HG03135 (cell line): ENCODE results near the gene SULT1A1.
"Not testable (repeated sequence)": the region's sequence is repeated elsewhere in the genome, so short reads cannot be mapped to it uniquely, and the experiment has no call there.

Source experiments
- ATAC-seq: cut with Tn5 transposase; IDR thresholded peaks from one replicate; pipeline ENCODE4 v1.9.1; 2021; ENCODE audit warnings: mild to moderate bottlenecking, moderate library complexity; ENCODE audit not compliant: unreplicated experiment

Gene SULT1A1

DNA sequence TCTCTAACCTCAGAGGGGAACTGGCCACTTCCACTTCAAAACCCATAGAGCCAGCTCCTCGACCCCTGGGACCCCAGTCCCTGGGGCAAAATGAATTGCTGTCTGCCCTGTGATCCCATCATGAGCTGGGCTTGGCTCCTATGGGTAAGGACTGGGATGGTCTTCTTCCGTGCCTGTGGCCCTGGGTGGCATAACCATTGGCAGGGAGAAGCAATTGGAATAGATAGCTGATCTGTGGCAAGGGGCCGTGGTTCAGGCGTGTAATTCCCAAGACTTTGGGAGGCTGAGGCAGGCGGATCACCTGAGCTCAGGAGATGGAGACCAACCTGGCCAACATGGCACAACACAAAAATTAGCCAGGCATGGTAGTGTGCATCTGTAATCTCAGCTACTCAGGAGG is 17.3 kb downstream of the SULT1A1 start:
- no peak for ATAC-seq

GRCh38 chr16:28591355-28591754 is 18.5 kb downstream of the SULT1A1 start:
- ATAC-seq: no peak

GRCh38 chr16:28590384-28591340 is 19.2 kb downstream of the SULT1A1 start:
- ATAC-seq: no peak

DNA sequence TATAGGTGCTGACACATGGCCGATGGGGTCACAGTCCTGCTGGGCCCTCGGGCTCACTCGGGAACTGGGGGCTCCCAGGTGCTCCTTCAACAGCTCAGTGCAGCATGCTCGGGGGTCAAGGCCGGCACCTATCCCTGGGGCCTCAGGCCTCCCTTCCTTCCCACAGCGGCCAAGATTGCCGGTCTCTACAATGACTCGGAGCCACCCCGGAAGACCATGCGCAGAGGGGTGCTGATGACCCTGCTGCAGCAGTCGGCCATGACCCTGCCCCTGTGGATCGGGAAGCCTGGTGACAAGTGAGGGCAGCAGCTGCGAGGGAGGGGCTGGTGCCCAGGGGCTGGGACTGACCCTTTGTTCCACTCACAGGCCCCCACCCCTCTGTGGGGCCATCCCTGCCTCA is 19.9 kb downstream of the SULT1A1 start:
- ATAC-seq: no peak

GRCh38 chr16:28589069-28589468 is 20.8 kb downstream of the SULT1A1 start:
- ATAC-seq: no peak

DNA sequence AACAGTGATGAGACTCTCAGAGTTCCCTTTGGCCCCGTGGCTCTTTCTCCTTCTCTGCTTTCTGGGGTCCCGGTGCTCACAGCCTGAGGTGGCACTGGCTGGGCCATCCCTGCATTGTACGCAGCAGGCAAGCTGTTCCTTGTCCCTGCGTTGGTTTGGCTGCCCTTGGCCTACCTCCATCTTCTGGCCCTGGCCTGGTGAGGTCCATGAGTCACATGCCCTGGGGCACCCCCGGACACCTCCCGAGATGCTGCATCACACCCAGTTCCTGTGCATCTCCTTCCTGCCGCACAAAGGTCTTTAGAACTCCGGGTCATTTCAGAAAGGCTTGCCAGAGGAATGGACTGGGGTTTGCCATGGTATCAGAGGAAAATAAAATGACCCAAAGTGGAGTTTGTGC is 22.5 kb downstream of the SULT1A1 start:
- ATAC-seq: no peak

DNA sequence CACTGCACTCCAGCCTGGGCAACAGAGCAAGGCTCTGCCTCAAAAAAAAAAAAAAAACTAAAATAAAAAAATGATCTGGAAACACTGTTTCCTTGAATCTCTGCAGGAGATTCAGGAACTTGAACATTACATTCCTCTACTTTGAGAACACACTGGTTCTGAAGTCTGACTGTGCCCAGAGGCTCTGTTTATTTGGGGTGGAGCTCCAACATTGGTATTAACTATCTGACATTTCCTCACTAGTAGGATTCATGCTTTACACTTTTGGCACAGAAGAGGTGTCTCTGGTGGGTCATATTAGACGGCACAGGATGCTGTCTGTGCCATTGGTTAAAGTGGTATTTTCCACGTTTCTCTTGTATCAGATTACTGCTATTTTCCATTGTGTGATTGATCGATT is 23.4 kb downstream of the SULT1A1 start:
- no peak for ATAC-seq

- ATAC-seq: no peak
These were observed 24.2 kb downstream of the SULT1A1 start for GRCh38 chr16:28585674-28586073.

DNA sequence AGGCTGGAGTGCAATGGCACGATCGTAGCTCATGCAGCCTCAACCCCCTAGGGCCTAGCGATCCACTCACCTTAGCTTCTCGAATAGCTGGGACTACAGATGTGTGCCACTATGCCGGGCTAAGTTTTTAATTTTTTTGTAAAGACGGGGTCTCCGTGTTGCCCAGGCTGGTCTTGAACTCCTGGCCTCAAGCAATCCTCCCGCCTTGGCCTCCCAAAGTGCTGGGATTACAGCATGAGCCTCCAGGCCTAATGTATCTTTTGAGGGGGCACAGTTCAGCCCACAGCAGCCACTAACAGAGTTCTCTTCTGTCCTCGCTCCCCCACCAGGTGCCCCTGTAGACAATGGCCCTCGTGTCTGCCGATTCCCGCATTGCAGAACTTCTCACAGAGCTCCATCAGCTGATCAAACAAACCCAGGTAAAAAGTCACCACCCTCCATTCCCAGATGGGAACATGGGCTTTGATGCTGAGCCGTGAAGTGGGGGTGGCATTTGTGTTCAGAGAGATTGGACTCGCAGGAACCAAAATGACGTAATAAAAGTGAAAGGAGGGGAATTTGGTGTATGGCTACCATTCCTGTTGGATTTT is 29.0 kb downstream of the SULT1A1 start:
- ATAC-seq: no peak

DNA sequence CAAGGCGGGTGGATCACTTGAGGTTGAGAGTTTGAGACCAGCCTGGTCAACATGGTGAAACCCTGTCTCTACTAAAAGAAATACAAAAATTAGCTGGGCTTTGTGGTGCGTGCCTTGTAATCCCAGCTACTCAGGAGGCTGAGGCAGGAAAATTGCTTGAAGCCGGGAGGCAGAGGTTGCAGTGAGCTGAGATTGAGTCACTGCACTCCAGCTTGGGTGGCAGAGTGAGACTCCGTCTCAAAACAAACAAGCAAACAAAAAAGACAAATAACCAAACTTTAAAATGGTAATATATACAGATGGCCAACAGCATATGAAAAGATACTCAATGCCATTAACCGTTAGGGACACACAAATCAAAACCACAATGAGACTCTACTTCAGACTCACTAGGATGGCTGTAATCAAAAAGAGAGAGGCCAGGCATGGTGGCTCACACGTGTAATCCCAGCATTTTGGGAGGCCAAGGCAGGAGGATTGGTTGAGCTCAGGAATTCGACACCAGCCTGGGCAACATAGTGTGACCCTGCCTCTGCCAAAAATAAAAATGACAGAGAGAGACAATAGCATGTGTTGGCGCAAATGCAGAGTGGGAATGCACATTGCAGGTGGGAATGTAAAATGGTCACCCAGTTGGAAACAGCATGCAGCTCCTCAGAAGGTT is 34.3 kb downstream of the SULT1A1 start:
- ATAC-seq: no peak

DNA sequence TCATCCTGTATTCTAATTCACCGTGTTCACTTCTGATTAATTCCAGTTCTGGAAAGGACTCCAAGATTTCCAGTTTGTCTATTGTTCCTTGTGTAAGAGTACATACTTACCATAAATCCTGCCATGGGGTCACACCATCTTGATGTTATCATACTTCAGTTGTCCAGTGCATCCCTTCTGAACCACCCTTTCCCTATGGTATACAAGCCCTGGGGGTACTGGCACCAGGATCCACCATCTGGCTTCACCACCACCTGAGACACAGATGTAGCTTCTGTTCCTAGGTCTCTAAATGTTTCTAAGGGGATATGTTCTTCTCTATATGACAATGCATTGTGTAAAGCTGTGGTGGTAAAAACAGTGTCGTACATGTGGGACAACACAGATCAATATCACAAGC is 34.9 kb downstream of the SULT1A1 start:
- ATAC-seq: no peak

DNA sequence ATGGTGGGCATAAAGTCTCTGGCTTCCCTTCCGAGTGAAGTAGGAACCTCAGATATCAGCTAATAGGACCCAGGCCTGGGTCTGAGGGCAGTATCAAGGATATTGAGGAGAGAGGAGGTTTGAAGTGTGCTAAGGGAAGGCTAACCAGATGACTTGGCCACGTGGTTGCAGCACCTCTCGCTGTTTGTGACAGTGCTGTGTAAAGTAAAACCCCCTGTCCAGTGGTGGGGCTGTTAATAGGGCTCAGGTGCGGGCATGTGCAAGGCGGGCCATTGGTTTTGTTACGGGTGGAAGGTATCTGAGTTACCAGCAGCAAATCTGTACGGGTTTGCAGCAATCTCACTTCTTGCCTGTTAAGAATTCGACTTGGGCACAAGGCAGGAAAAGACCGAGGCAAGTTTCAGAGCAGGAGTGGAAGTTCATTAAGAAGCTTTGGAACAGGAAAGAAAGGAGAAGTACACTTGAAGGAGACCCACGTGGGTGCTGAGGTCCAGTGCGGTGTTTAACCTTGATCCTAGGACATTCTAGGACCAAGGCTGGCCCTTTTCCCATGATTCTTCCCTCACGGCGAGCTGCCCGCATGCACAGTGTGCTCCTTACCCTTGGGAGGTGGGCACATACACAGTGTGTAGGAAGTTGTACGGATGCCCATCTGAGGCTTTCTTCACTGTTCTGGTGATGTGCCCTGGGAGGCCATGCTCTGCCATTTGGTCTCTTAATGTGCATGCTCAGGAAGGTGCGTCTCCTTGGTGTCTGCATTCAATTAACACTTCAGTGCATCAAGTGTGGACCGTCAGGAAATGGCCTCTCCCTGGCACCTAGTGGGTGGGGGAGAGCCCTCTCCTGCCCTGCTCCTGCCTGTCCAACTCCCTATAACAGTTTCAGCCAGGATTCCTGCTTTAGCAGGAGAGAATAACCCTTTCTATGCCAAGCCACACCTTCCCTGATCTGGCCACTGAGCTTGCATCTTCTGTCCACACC is 35.8 kb downstream of the SULT1A1 start:
- no peak for ATAC-seq

DNA sequence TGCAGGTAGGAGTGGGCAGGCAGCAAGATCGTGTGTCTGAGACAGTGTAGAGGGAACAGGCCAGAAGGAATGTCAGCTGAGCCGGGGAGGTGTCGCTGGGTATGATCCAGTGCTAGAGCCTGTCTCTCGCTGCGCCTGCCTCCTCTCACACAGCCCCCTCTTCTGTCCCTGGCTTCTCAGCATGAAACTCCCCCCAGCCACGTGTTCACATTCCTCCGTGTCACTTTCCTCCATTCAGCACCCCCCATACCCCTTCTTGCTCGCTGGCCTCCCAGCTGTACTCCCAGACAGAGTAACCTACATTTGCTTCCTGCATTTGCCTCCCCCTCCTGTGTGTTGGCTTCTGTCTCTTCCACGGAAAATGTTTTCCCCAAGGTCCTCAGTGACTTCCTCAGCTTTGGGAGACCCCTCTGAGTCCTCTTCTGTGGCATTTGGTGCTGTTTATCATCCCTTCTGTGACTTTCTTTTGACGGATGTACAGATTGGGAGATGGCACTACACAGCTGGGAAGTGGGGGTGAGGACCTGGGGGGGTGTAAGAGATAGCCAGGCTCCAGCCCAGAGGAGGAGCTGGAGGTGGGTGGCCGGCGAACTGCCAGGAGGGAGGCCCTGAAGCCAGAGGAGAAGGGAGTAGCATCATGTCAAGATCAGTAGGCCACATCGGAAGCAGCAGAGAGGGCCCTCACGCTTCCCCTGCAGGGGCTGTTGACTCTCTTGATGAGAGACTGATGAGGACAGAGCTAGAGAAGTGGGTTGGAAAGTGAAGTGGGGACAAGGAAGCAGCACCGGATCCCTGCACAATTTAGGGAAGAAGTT is 36.9 kb downstream of the SULT1A1 start:
- ATAC-seq: no peak

DNA sequence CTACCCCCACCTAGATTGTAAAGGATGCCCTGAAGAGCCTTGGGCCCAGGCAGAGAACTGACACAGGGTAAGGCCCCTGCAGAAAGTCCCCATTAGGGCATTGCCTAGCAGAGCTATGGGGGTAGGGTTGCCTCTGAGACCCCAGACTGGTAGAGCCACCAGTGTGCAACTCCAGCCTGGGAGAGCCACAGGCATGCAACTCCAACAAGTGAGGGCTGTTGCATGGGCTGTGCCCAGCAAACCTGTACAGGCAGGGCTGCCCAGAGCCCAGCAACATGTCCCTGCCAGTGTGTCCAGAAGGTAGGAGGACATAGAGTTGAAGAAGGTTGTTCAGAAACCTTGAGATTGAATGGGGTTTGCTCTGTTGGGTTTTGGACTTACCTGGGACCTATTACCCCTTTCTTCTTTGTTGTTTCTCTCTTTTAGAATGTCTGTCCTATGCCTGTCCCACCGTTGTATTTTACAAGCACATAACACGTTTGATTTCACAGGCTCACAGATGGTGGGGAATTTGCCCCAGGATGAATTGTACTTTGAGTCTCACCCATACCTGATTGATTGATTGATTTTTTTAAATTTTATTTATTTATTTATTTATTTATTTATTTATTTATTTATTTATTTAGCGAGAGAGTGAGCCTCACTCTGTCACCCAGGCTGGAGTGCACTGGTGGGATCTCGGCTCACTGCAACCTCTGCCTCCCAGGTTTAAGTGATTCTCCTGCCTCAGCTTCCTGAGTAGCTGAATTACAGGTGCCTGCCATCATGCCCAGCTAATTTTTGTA is 39.7 kb downstream of the SULT1A1 start:
- no peak for ATAC-seq

DNA sequence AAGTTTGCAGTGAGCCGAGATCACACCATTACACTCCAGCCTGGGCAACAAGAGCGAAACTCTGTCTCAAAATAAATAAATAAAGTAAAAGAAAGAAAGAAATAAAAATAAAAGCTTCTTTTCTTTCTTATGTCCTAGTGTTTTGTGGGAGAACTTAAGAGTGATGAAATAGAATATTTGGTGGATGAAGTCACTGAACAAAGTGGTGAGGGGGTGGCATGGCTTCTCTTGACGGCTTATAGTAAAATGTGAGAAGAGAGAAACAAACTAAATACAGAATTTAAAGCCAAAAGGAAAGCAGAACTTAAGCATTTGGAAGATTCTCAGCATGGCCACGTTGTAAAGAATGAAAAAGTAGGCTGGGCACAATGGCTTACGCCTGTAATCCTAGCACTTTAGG is 40.8 kb downstream of the SULT1A1 start:
- ATAC-seq: no peak

DNA sequence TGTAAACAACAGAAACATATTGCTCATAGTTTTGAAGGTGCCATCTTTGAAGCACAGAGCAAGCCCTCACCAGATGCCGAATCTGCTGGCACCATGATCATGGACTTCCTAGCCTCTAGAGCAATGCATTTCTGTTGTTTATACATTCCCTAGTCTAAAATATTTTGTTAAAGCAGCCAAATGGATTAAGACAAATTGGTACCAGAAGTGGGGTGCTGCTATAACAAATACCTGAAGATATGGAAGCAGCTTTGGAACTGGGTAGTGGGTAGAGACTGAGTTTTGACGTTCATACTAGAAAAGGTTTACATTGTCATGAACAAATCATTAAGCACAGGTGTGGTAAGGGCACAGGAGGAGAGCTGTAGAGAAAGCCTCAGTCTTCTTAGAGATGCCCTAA is 42.6 kb downstream of the SULT1A1 start:
- ATAC-seq: no peak

- ATAC-seq: not testable (repeated sequence)
These were observed 43.5 kb downstream of the SULT1A1 start for GRCh38 chr16:28566233-28566925.

DNA sequence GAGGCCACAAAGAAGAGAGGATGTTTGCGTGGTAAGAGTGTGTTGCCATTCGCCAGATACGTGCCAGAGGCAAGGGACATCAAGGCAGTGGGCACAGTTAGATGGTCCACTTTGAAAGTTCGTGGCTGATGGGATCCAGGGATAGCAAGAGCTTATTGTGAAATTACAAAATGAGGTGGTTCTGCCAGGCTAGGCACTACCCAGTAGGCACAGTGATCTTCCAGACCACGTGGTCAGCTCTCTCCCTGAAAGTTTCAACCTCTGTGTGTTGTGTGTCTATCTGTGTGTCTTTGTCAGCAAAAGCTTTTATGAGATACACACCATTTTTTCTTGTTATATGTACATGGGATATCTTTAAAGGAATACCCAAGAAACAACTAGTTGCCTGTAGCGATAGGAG is 46.6 kb downstream of the SULT1A1 start:
- ATAC-seq: no peak
